HL-60 (cell line): ENCODE data around the gene SNX6.
A peak's percentile ranks its signal among the peaks of the same experiment; 100 is the strongest.

ENCODE experiments used
- DNase-seq, 2 experiments: peaks; one replicate each; pipeline ENCODE4 v3.0.0-alpha.2; 2010 to 2020; ENCODE audit warnings: low read depth in 1 of 2, low spot score in 1 of 2
- H3K27ac ChIP-seq: fragments of 250-450 bp; sonication (Bioruptor Pico); replicated peaks from 2 replicates; pipeline ENCODE4 v1.5.1; 2020; ENCODE audit warnings: mild to moderate bottlenecking, moderate library complexity
- H3K27me3 ChIP-seq: fragments of 250-450 bp; sonication (Bioruptor Pico); 2 replicates; pipeline ENCODE4 v1.5.1; 2021; ENCODE audit warnings: mild to moderate bottlenecking, moderate library complexity; ENCODE audit not compliant: insufficient read depth, poor library complexity, severe bottlenecking
- H3K4me3 ChIP-seq: replicated peaks from 2 replicates; pipeline ENCODE4 v1.5.1; 2011; ENCODE audit warnings: mild to moderate bottlenecking, control low read depth, low read length; ENCODE audit not compliant: insufficient read depth
- CTCF ChIP-seq: IDR thresholded peaks from one replicate; pipeline ENCODE4 v1.5.1; 2011; ENCODE audit warnings: low read length, control low read depth, inconsistent platforms; ENCODE audit not compliant: insufficient read depth
- GABPA ChIP-seq: IDR thresholded peaks from 2 replicates; pipeline ENCODE4 v1.6.1; 2012; ENCODE audit warnings: low read depth
- POLR2AphosphoS5 ChIP-seq: IDR thresholded peaks from 2 replicates; pipeline ENCODE4 v1.6.1; 2012; ENCODE audit warnings: low read depth
- REST ChIP-seq: IDR thresholded peaks from 2 replicates; pipeline ENCODE4 v1.6.1; 2012; ENCODE audit warnings: low read depth; ENCODE audit not compliant: insufficient replicate concordance
- SPI1 ChIP-seq: IDR thresholded peaks from 2 replicates; pipeline ENCODE4 v1.6.1; 2012; ENCODE audit warnings: low read depth, mild to moderate bottlenecking, borderline replicate concordance

Gene SNX6

GRCh38 chr14:34620115-34620514 lies 9.8 kb downstream of the SNX6 start:
- TF ChIP-seq SPI1 (no peak), GABPA (no peak)
- no peaks in the 10 kb centered on the region for H3K27me3 ChIP-seq
- no peak overlapping the region for H3K4me3 ChIP-seq
- DNase-seq = no peak
- H3K27ac ChIP-seq = no peak overlapping the region

DNA sequence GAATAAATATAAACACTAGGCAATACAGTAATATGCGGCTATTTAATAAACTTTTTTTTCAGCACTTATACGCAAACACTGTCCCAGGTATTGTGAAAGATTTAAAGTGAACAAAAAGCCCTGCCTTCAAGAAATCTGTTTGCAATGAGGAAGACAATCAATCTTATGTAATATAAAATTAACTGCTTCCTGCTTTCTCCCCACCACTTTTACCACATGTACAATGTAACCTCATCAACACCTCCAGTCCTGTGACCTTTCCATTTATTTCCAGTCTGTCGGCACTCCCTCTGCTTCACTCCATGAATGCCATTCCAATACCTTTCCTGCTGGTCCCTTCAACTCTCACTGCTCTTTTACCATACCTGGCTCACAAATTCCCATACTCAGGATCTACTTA lies 10.5 kb downstream of the SNX6 start:
- no peak for TF ChIP-seq GABPA
- no peak for TF ChIP-seq POLR2AphosphoS5
- TF ChIP-seq SPI1 = peak; percentile 53; the same call in 1 of the 2 replicates
- no peak for TF ChIP-seq REST
- no peak for TF ChIP-seq CTCF
- Histone ChIP-seq H3K27ac (no peak overlapping the region), H3K27me3 (no peaks in the 10 kb centered on the region), H3K4me3 (no peak overlapping the region)
- peak; percentile 28 to 45 for DNase-seq

DNA sequence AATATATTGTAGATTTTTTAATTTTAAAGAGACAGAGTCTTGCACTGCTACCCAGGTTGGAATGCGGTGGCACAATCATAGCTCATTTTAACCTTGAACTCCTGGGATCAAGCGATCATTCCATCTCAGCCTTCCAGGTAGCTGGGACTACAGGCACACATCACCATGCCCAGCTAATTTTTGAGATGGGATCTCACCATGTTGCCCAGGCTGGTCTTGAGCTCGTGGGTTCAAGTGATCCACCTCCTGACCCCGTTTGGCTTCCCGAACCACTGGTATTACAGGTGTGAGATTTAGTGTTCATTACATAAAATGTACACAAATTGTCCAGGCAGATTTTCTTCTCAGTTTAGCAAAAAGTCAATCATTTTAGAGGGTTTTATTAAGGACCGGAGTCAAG lies 13.6 kb downstream of the SNX6 start:
- Histone ChIP-seq H3K4me3 (no peak overlapping the region), H3K27me3 (no peaks in the 10 kb centered on the region), H3K27ac (no peak overlapping the region)
- DNase-seq = no peak
- TF ChIP-seq SPI1 (no peak), CTCF (no peak), REST (no peak)

GRCh38 chr14:34615507-34615906 lies 14.4 kb downstream of the SNX6 start:
- no peak for TF ChIP-seq GABPA
- DNase-seq = no peak
- Histone ChIP-seq H3K27me3 (no peaks in the 10 kb centered on the region), H3K27ac (no peak overlapping the region), H3K4me3 (no peak overlapping the region)

- no peaks in the 10 kb centered on the region for H3K27me3 ChIP-seq
- no peak for TF ChIP-seq REST
- TF ChIP-seq CTCF = no peak
- no peak for TF ChIP-seq SPI1
- DNase-seq = no peak
- no peak overlapping the region for H3K4me3 ChIP-seq
- no peak overlapping the region for H3K27ac ChIP-seq
Observed at GRCh38 chr14:34614638-34615037, 15.3 kb downstream of the SNX6 start.
